HG03342 (cell line): ENCODE data around the gene DNAH12.
"Not testable (repeated sequence)": the region's sequence is repeated elsewhere in the genome, so short reads cannot be mapped to it uniquely, and the experiment has no call there.

ENCODE experiments used
- ATAC-seq: cut with Tn5 transposase; IDR thresholded peaks from one replicate; pipeline ENCODE4 v1.9.1; 2021; ENCODE audit warnings: mild to moderate bottlenecking, moderate library complexity; ENCODE audit not compliant: unreplicated experiment

Gene DNAH12

GRCh38 chr3:57423335-57423734, 120.8 kb downstream of the DNAH12 start:
- ATAC-seq = no peak

- ATAC-seq = no peak
These were observed 122.8 kb downstream of the DNAH12 start for GRCh38 chr3:57421336-57421735.

- ATAC-seq = no peak
These were observed 124.1 kb downstream of the DNAH12 start for GRCh38 chr3:57420001-57420400.

GRCh38 chr3:57411715-57412114, 132.4 kb downstream of the DNAH12 start:
- no peak for ATAC-seq

GRCh38 chr3:57409471-57409870, 134.7 kb downstream of the DNAH12 start:
- ATAC-seq = no peak

GRCh38 chr3:57402675-57403074, 141.5 kb downstream of the DNAH12 start:
- no peak for ATAC-seq

GRCh38 chr3:57397175-57398026, 146.7 kb downstream of the DNAH12 start:
- peak; percentile 99 for ATAC-seq

- no peak for ATAC-seq
These were observed 150.2 kb downstream of the DNAH12 start for GRCh38 chr3:57393977-57394376.

- ATAC-seq = no peak
These were observed 152.4 kb downstream of the DNAH12 start for GRCh38 chr3:57391767-57392166.

GRCh38 chr3:57389271-57389670, 154.9 kb downstream of the DNAH12 start:
- no peak for ATAC-seq

- ATAC-seq = no peak
These were observed 157.8 kb downstream of the DNAH12 start for GRCh38 chr3:57386307-57386706.

- no peak for ATAC-seq
These were observed 158.6 kb downstream of the DNAH12 start for GRCh38 chr3:57385498-57385897.

GRCh38 chr3:57383838-57384237, 160.3 kb downstream of the DNAH12 start:
- ATAC-seq = no peak

GRCh38 chr3:57383406-57383805, 160.7 kb downstream of the DNAH12 start:
- ATAC-seq = no peak

- no peak for ATAC-seq
These were observed 161.2 kb downstream of the DNAH12 start for GRCh38 chr3:57382933-57383332.

- no peak for ATAC-seq
These were observed 173.8 kb downstream of the DNAH12 start for GRCh38 chr3:57370341-57370740.

GRCh38 chr3:57365089-57365488, 179.1 kb downstream of the DNAH12 start:
- not testable (repeated sequence) for ATAC-seq

- not testable (repeated sequence) for ATAC-seq
These were observed 187.9 kb downstream of the DNAH12 start for GRCh38 chr3:57356275-57356674.

GRCh38 chr3:57354768-57355167, 189.4 kb downstream of the DNAH12 start:
- no peak for ATAC-seq

GRCh38 chr3:57350271-57350670, 193.9 kb downstream of the DNAH12 start:
- no peak for ATAC-seq

GRCh38 chr3:57339071-57339642, 205.0 kb downstream of the DNAH12 start:
- not testable (repeated sequence) for ATAC-seq

- ATAC-seq = not testable (repeated sequence)
These were observed 205.7 kb downstream of the DNAH12 start for GRCh38 chr3:57338272-57339070.
